Keratinocyte (primary cell): ENCODE data around the gene PAQR4. TPM values are rescaled to one million over a fixed set of nuclear protein-coding genes. Genes with fewer than 3 reads are reported as not detected.

Experiments
- DNase-seq: peaks from one replicate; pipeline ENCODE4 v3.0.0-alpha.2; 2011; ENCODE audit warnings: low read depth, missing footprints, low spot score
- FAIRE-seq: peaks from 2 replicates; lab custom pipeline; 2011; peaks lifted over from hg19 to GRCh38; lab: Jason Lieb, UNC
- H2AFZ ChIP-seq: 2 replicates; pipeline ENCODE4 v1.6.0; 2012; ENCODE audit warnings: low read length, control low read depth, inconsistent platforms; ENCODE audit not compliant: control insufficient read depth
- H3K27ac ChIP-seq: 2 replicates; pipeline ENCODE4 v1.5.1; 2011; ENCODE audit warnings: low read length; ENCODE audit not compliant: control insufficient read depth, insufficient read depth
- H3K27me3 ChIP-seq: 3 replicates; pipeline ENCODE4 v1.6.0; 2011; ENCODE audit warnings: low read length; ENCODE audit not compliant: control insufficient read depth, insufficient read depth; ENCODE audit errors: extremely low read depth
- H3K36me3 ChIP-seq, 2 experiments: 2 replicates in 1 of 2; 3 replicates in 1 of 2; pipeline ENCODE4 v1.5.1; 2011; ENCODE audit warnings: low read length in 2 of 2, mild to moderate bottlenecking in 1 of 2; ENCODE audit not compliant: control insufficient read depth in 2 of 2, insufficient read depth in 2 of 2; ENCODE audit errors: extremely low read depth in 1 of 2
- H3K4me1 ChIP-seq: 3 replicates; pipeline ENCODE4 v1.5.1; 2011; ENCODE audit warnings: low read length; ENCODE audit not compliant: control insufficient read depth, insufficient read depth; ENCODE audit errors: extremely low read depth
- H3K4me2 ChIP-seq: 3 replicates; pipeline ENCODE4 v1.6.0; 2011; ENCODE audit warnings: low read depth, low read length; ENCODE audit not compliant: control insufficient read depth, insufficient read depth; ENCODE audit errors: extremely low read depth
- H3K4me3 ChIP-seq, 3 experiments: fragments of 200-600 bp in 1 of 3; sonication (generic) in 1 of 3; 2 replicates in 2 of 3; 3 replicates in 1 of 3; pipeline ENCODE4 v1.5.1; 2011 to 2016; ENCODE audit warnings: low read length in 3 of 3, mild to moderate bottlenecking in 3 of 3, control low read depth in 2 of 3, inconsistent platforms in 1 of 3, low read depth in 1 of 3, mixed read lengths in 1 of 3, mixed run types in 1 of 3, moderate library complexity in 1 of 3; ENCODE audit not compliant: control insufficient read depth in 2 of 3, insufficient read depth in 2 of 3; ENCODE audit errors: extremely low read depth in 1 of 3
- H3K79me2 ChIP-seq: 2 replicates; pipeline ENCODE4 v1.6.0; 2012; ENCODE audit warnings: low read length; ENCODE audit not compliant: control insufficient read depth, insufficient read depth
- H3K9ac ChIP-seq: 3 replicates; pipeline ENCODE4 v1.6.0; 2011; ENCODE audit warnings: low read length; ENCODE audit not compliant: control insufficient read depth, insufficient read depth; ENCODE audit errors: extremely low read depth
- H3K9me1 ChIP-seq: 3 replicates; pipeline ENCODE4 v1.6.0; 2011; ENCODE audit warnings: low read length; ENCODE audit not compliant: control insufficient read depth, insufficient read depth; ENCODE audit errors: extremely low read depth
- H3K9me3 ChIP-seq: 2 replicates; pipeline ENCODE4 v1.5.1; 2012; ENCODE audit warnings: low read depth, low read length; ENCODE audit not compliant: control insufficient read depth
- H4K20me1 ChIP-seq: 3 replicates; pipeline ENCODE4 v1.6.0; 2011; ENCODE audit warnings: low read length; ENCODE audit not compliant: control insufficient read depth, insufficient read depth; ENCODE audit errors: extremely low read depth
- CTCF ChIP-seq, 3 experiments: IDR thresholded peaks in 1 of 3; conservative IDR thresholded peaks in 1 of 3; optimal IDR thresholded peaks in 1 of 3; 2 replicates in 2 of 3; 3 replicates in 1 of 3; pipeline versions ENCODE3 to v1.5.1; 2011; ENCODE audit warnings: low read length in 3 of 3, mild to moderate bottlenecking in 3 of 3, moderate library complexity in 2 of 3, control low read depth in 1 of 3, inconsistent platforms in 1 of 3; ENCODE audit not compliant: insufficient read depth in 2 of 3; ENCODE audit errors: extremely low read depth in 1 of 3
- EZH2 ChIP-seq: IDR thresholded peaks from one replicate; pipeline ENCODE4 v1.6.1; 2012; ENCODE audit warnings: inconsistent platforms, mild to moderate bottlenecking, low read length, moderate library complexity
- dilution Hi-C: fragments of 300-500 bp; cut with MboI; formaldehyde crosslinking; loops from one replicate; pipeline ENCODE4 v1.7.0; 2020; ENCODE audit warnings: low sequenced_read_pairs; ENCODE audit not compliant: extremely low pct_ligation_motif_present
- polyA plus RNA-seq, 5 experiments: library from polyadenylated mRNA; depleted of rRNA in 3 of 5; stranded (reverse) in 3 of 5; stranded (forward) in 1 of 5; unstranded in 1 of 5; fragments of >200 nt; gene quantifications; 1 replicate in 1 of 5; 2 replicates in 3 of 5; 3 replicates in 1 of 5; pipeline versions ENCODE4 v1.2.1 to v1.2.3, GENCODE V29; 2011 to 2012; ENCODE audit warnings: missing spikeins in 2 of 5, low read depth in 1 of 5, low replicate concordance in 1 of 5

Gene PAQR4
- polyA plus RNA-seq, 1 donor (not counting 4 experiments of a cell fraction or from before 2014, with no cell fraction given), result 16.8 TPM

- dilution Hi-C loops, result no loop called here
- Histone ChIP-seq H3K27ac (peak overlapping the region; percentile 97), H3K9me1 (no peaks in the 10 kb centered on the region), H3K9me3 (no peaks in the 10 kb centered on the region), H3K4me3 (peak overlapping the region; percentile 80 to 85 (median 84)), H4K20me1 (no peaks in the 10 kb centered on the region), H3K9ac (peak overlapping the region; percentile 97), H3K4me2 (peak overlapping the region; percentile 81), H2AFZ (no peak overlapping the region), H3K4me1 (peaks cover 25% of the 10 kb centered on the region), H3K27me3 (no peaks in the 10 kb centered on the region), H3K36me3 (peaks cover 10 to 27% of the 10 kb centered on the region in 2 experiments), H3K79me2 (no peaks in the 10 kb centered on the region)
- DNase-seq (no peak), FAIRE-seq (peak; percentile 9)
- TF ChIP-seq CTCF (optimal IDR thresholded peaks at IDR 0.05 in 1 of 3, IDR thresholded peaks at IDR 0.05 in 1 of 3, conservative IDR thresholded peaks at IDR 0.05 in 1 of 3; ENCODE audit: extremely low read depth in 1 of 3, insufficient read depth in 2 of 3, low read length in 3 of 3) (peak in 2 of 3 experiments; percentile 32 to 45), EZH2 (no peak)
Observed at GRCh38 chr16:3021449-3022207, 52.5 kb downstream of the PAQR4 start.

DNA sequence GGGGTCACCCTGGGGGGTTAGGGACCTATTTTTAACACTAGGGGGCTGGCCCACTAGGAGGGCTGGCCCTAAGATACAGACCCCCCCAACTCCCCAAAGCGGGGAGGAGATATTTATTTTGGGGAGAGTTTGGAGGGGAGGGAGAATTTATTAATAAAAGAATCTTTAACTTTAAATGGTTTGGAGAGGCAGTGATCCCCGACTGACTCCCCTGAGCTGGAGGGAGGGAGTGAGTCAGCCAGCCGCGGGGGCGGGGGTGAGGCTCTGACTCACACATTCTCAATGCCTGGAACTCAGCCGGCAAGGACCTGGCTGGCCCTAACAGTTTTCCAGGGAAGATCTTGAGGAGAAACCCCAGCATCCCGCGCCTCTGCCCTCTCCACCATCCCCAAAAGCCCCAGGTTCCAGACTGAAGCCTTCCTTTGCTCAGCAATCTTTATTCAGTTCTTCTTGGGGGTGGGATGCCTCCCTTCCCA is 53.1 kb downstream of the PAQR4 start:
- FAIRE-seq (peak; percentile 80), DNase-seq (no peak)
- no peak overlapping the region for H2AFZ ChIP-seq
- dilution Hi-C loops, result no loop called here
- peaks cover 14 to 28% of the 10 kb centered on the region in 2 experiments for H3K36me3 ChIP-seq
- TF ChIP-seq CTCF (optimal IDR thresholded peaks at IDR 0.05 in 1 of 3, IDR thresholded peaks at IDR 0.05 in 1 of 3, conservative IDR thresholded peaks at IDR 0.05 in 1 of 3; ENCODE audit: extremely low read depth in 1 of 3, insufficient read depth in 2 of 3, low read length in 3 of 3) (no peak), EZH2 (no peak)
- peak overlapping the region; percentile 80 to 85 (median 84) for H3K4me3 ChIP-seq
- peak overlapping the region; percentile 97 for H3K27ac ChIP-seq
- H3K9ac ChIP-seq, result peak overlapping the region; percentile 97
- H3K9me3 ChIP-seq, result no peaks in the 10 kb centered on the region
- H3K4me2 ChIP-seq, result peak overlapping the region; percentile 81
- H3K4me1 ChIP-seq, result peaks cover 25% of the 10 kb centered on the region
- H3K9me1 ChIP-seq, result no peaks in the 10 kb centered on the region
- no peaks in the 10 kb centered on the region for H3K79me2 ChIP-seq
- H4K20me1 ChIP-seq, result no peaks in the 10 kb centered on the region
- no peaks in the 10 kb centered on the region for H3K27me3 ChIP-seq
